Measurements from ENCODE around the gene ATOSA.

ATOSA gene

DNA sequence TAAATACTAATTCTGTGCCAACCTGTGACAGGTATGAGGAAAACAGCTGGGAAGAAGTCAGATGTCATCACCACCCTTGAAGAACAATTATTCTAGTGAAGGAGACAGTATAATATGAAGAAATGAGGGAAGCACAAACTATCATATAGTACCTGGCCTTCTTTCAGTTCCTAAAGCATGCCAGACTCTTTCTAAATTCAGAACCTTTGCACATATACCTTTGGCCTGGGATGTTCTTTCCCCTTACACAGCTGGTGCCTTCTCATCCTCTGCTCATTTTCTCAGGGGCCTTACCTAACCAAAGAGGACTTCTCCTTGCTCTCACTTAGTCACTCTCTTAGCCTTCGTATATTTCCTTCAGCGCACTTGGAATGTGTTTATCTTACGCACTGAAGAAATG is 19.0 kb downstream of the ATOSA start:
- TF ChIP-seq, protein P1, sequence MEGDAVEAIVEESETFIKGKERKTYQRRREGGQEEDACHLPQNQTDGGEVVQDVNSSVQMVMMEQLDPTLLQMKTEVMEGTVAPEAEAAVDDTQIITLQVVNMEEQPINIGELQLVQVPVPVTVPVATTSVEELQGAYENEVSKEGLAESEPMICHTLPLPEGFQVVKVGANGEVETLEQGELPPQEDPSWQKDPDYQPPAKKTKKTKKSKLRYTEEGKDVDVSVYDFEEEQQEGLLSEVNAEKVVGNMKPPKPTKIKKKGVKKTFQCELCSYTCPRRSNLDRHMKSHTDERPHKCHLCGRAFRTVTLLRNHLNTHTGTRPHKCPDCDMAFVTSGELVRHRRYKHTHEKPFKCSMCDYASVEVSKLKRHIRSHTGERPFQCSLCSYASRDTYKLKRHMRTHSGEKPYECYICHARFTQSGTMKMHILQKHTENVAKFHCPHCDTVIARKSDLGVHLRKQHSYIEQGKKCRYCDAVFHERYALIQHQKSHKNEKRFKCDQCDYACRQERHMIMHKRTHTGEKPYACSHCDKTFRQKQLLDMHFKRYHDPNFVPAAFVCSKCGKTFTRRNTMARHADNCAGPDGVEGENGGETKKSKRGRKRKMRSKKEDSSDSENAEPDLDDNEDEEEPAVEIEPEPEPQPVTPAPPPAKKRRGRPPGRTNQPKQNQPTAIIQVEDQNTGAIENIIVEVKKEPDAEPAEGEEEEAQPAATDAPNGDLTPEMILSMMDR (IDR thresholded peaks at IDR 0.05; ENCODE audit: low read depth, low read length, poor library complexity, severe bottlenecking): no peak
- TF ChIP-seq EZH2phosphoT487 (IDR thresholded peaks at IDR 0.05; ENCODE audit: borderline replicate concordance, low read length): no peak
- H3K27ac ChIP-seq (ENCODE audit: low read depth, low read length): no peak overlapping the region
- H4K20me1 ChIP-seq (ENCODE audit: control insufficient read depth, insufficient read depth, low read depth, low read length): no peaks in the 10 kb centered on the region
- H3K9me2 ChIP-seq (replicated peaks; ENCODE audit: control insufficient read depth, low read length): no peaks in the 10 kb centered on the region
- no peaks in the 10 kb centered on the region for H3K4me1 ChIP-seq (ENCODE audit: control insufficient read depth, low read length)
- no peak overlapping the region for H3K4me2 ChIP-seq (ENCODE audit: low read length)
- peaks cover 66% of the 10 kb centered on the region for H3K79me2 ChIP-seq (ENCODE audit: control insufficient read depth, low read length)
- no peaks in the 10 kb centered on the region for H3F3A ChIP-seq (ENCODE audit: control insufficient read depth, insufficient read depth)
- H3K4me3 ChIP-seq (ENCODE audit: low read length): no peak overlapping the region
- peaks cover 90% of the 10 kb centered on the region for H3K36me3 ChIP-seq (ENCODE audit: control insufficient read depth, low read length)
- no peaks in the 10 kb centered on the region for H3K27me3 ChIP-seq (ENCODE audit: control insufficient read depth, low read length)
- no peaks in the 10 kb centered on the region for H3K9me3 ChIP-seq (ENCODE audit: control insufficient read depth, insufficient read depth, low read length)

DNA sequence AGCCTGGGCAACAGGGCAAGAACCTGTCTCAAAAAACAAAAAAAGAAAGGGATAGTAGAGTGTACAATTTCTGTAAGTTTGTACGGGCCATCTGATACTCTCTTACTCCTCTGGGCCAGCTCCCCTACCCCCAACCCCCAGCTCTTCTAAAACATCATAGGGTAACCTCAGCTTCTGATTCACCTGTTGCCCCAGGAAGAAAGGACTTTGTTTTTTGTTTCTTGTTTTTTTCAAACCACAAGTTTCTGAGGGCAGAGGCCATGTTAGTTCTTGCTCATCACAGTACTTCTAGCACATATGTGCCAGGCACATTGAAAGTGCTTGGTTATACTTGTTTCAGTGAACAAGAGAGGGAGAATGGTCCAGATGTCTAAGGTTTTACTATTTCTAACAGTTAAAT is 20.2 kb downstream of the ATOSA start:
- Histone ChIP-seq H3K9me3 (ENCODE audit: control insufficient read depth, insufficient read depth, low read length) (no peaks in the 10 kb centered on the region), H3F3A (ENCODE audit: control insufficient read depth, insufficient read depth) (no peaks in the 10 kb centered on the region), H3K9me2 (replicated peaks; ENCODE audit: control insufficient read depth, low read length) (no peaks in the 10 kb centered on the region), H3K79me2 (ENCODE audit: control insufficient read depth, low read length) (peaks cover 59% of the 10 kb centered on the region), H3K4me3 (ENCODE audit: low read length) (no peak overlapping the region), H3K4me2 (ENCODE audit: low read length) (no peak overlapping the region), H4K20me1 (ENCODE audit: control insufficient read depth, insufficient read depth, low read depth, low read length) (no peaks in the 10 kb centered on the region), H3K27me3 (ENCODE audit: control insufficient read depth, low read length) (no peaks in the 10 kb centered on the region), H3K4me1 (ENCODE audit: control insufficient read depth, low read length) (no peaks in the 10 kb centered on the region), H3K27ac (ENCODE audit: low read depth, low read length) (no peak overlapping the region), H3K36me3 (ENCODE audit: control insufficient read depth, low read length) (peaks cover 86% of the 10 kb centered on the region)
- TF ChIP-seq, protein P1 (IDR thresholded peaks at IDR 0.05; ENCODE audit: low read depth, low read length, poor library complexity, severe bottlenecking): no peak
- TF ChIP-seq EZH2phosphoT487 (IDR thresholded peaks at IDR 0.05; ENCODE audit: borderline replicate concordance, low read length): no peak

DNA sequence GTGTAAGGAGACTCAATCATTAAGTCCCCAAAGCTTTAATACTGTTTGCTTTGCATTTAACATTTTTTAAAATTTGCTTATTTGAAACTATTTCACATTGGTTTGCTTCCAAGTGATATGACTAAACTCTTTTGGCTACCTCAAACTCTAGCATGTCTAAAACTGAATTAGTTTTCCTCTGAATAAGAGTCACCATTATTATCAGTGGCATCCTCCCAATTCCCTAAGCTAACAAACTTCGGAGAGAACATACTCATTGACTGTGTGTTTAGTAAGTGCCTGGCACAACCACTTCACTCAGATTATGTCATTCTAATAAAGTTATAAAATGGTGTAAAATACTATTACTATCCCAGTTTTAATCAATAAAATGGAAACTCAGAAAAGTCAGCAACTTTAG is 21.9 kb downstream of the ATOSA start:
- Histone ChIP-seq H3K9me3 (ENCODE audit: control insufficient read depth, insufficient read depth, low read length) (no peaks in the 10 kb centered on the region), H3K27me3 (ENCODE audit: control insufficient read depth, low read length) (no peaks in the 10 kb centered on the region), H3K36me3 (ENCODE audit: control insufficient read depth, low read length) (peaks cover 86% of the 10 kb centered on the region), H4K20me1 (ENCODE audit: control insufficient read depth, insufficient read depth, low read depth, low read length) (no peaks in the 10 kb centered on the region), H3F3A (ENCODE audit: control insufficient read depth, insufficient read depth) (no peaks in the 10 kb centered on the region), H3K9me2 (replicated peaks; ENCODE audit: control insufficient read depth, low read length) (no peaks in the 10 kb centered on the region), H3K4me2 (ENCODE audit: low read length) (no peak overlapping the region), H3K4me3 (ENCODE audit: low read length) (no peak overlapping the region), H3K4me1 (ENCODE audit: control insufficient read depth, low read length) (no peaks in the 10 kb centered on the region), H3K27ac (ENCODE audit: low read depth, low read length) (no peak overlapping the region), H3K79me2 (ENCODE audit: control insufficient read depth, low read length) (peaks cover 48% of the 10 kb centered on the region)
- TF ChIP-seq EZH2phosphoT487 (IDR thresholded peaks at IDR 0.05; ENCODE audit: borderline replicate concordance, low read length): no peak
- TF ChIP-seq, protein P1 (IDR thresholded peaks at IDR 0.05; ENCODE audit: low read depth, low read length, poor library complexity, severe bottlenecking): no peak

DNA sequence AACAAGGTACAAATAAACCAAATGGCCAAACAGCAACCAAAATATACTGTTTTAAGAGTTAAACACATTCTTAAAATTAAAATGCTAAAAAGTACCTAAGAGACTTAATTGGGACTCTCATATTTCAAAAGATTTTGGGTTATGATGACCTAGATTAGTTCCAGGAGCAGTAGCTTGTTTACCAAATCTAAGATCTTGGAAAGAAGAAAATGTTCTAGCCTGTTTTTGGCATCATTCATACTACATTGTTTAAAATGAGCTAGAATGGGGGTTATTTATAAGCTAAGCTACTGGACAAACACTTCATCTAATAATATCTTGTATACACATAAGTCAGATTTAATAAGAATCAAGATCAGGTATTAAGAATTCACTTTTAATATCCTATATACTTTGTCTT is 22.8 kb downstream of the ATOSA start:
- Histone ChIP-seq H3K79me2 (ENCODE audit: control insufficient read depth, low read length) (peaks cover 41% of the 10 kb centered on the region), H3F3A (ENCODE audit: control insufficient read depth, insufficient read depth) (no peaks in the 10 kb centered on the region), H4K20me1 (ENCODE audit: control insufficient read depth, insufficient read depth, low read depth, low read length) (no peaks in the 10 kb centered on the region), H3K36me3 (ENCODE audit: control insufficient read depth, low read length) (peaks cover 87% of the 10 kb centered on the region), H3K9me2 (replicated peaks; ENCODE audit: control insufficient read depth, low read length) (no peaks in the 10 kb centered on the region), H3K4me2 (ENCODE audit: low read length) (no peak overlapping the region), H3K9me3 (ENCODE audit: control insufficient read depth, insufficient read depth, low read length) (no peaks in the 10 kb centered on the region), H3K4me1 (ENCODE audit: control insufficient read depth, low read length) (no peaks in the 10 kb centered on the region), H3K4me3 (ENCODE audit: low read length) (no peak overlapping the region), H3K27ac (ENCODE audit: low read depth, low read length) (no peak overlapping the region), H3K27me3 (ENCODE audit: control insufficient read depth, low read length) (no peaks in the 10 kb centered on the region)
- TF ChIP-seq EZH2phosphoT487 (IDR thresholded peaks at IDR 0.05; ENCODE audit: borderline replicate concordance, low read length): no peak
- TF ChIP-seq, protein P1 (IDR thresholded peaks at IDR 0.05; ENCODE audit: low read depth, low read length, poor library complexity, severe bottlenecking): no peak

All from DOHH2 (cell line).